ENCODE results near the gene ELMO3.

ELMO3 gene

GRCh38 chr16:67166598-67167168 is 32.2 kb upstream of the ELMO3 start:
- Histone ChIP-seq H3K36me3 (ENCODE audit: control insufficient read depth in 2 of 2, insufficient read depth in 1 of 2, low read length in 2 of 2) (peaks cover 0 to 3% of the 10 kb centered on the region in 2 experiments; a peak in 1 of 3 replicates), H3K27ac (ENCODE audit: extremely low read depth, low read depth, low read length) (no peak overlapping the region), H3K4me1 (ENCODE audit: control insufficient read depth, insufficient read depth, low read length) (no peaks in the 10 kb centered on the region; the same call in 1 of the 2 replicates), H3K9me3 (ENCODE audit: control insufficient read depth, insufficient read depth, low read depth, low read length) (no peaks in the 10 kb centered on the region), H3K4me3 (ENCODE audit: low read depth, low read length) (no peak overlapping the region)
- POLR2A ChIA-PET = no interaction called here
- CTCF ChIA-PET = interaction anchor here (0.5 to 1.3 kb wide), 2 partner anchors 11 to 38 kb away, joined by 3 to 4 read pairs; no protein-coding TSS in a partner anchor
- TF ChIP-seq ZNF585B (tag by site-specific recombination; IDR thresholded peaks at IDR 0.05) = no peak
- TF ChIP-seq GLI4 (tag by site-specific recombination; IDR thresholded peaks at IDR 0.05) = no peak
- TF ChIP-seq KLF9 (tag by site-specific recombination; IDR thresholded peaks at IDR 0.05; ENCODE audit: low read depth) = no peak
- TF ChIP-seq HOXD13 (CRISPR knock-in tag; IDR thresholded peaks at IDR 0.05; ENCODE audit: borderline replicate concordance) = no peak
- TF ChIP-seq ZNF558 (tag by site-specific recombination; IDR thresholded peaks at IDR 0.05) = no peak
- no peak for TF ChIP-seq ZNF692 (tag by site-specific recombination; IDR thresholded peaks at IDR 0.05)
- TF ChIP-seq CTCF (tag by site-specific recombination; IDR thresholded peaks at IDR 0.05) = peak; percentile 41

GRCh38 chr16:67167588-67167987 is 31.3 kb upstream of the ELMO3 start:
- H3K9me3 ChIP-seq (ENCODE audit: control insufficient read depth, insufficient read depth, low read depth, low read length) = no peaks in the 10 kb centered on the region
- H3K27ac ChIP-seq (ENCODE audit: extremely low read depth, low read depth, low read length) = no peak overlapping the region
- H3K4me3 ChIP-seq (ENCODE audit: low read depth, low read length) = no peak overlapping the region
- CTCF ChIA-PET = interaction anchor here (0.5 to 2.3 kb wide), 6 partner anchors 9 to 207 kb away, joined by 3 to 11 read pairs (median 4); partner anchors contain the start of genes CES3 and MATCAP1
- peaks cover 0 to 3% of the 10 kb centered on the region in 2 experiments; a peak in 1 of 3 replicates for H3K36me3 ChIP-seq (ENCODE audit: control insufficient read depth in 2 of 2, insufficient read depth in 1 of 2, low read length in 2 of 2)
- no peaks in the 10 kb centered on the region; the same call in 1 of the 2 replicates for H3K4me1 ChIP-seq (ENCODE audit: control insufficient read depth, insufficient read depth, low read length)
- POLR2A ChIA-PET = no interaction called here
- TF ChIP-seq PRDM10 (tag by site-specific recombination; IDR thresholded peaks at IDR 0.05) = peak; percentile 31; the same call in 1 of the 2 replicates
- TF ChIP-seq ZNF48 (tag by site-specific recombination; IDR thresholded peaks at IDR 0.05) = no peak
- no peak for TF ChIP-seq RBAK (tag by site-specific recombination; IDR thresholded peaks at IDR 0.05)
- no peak for TF ChIP-seq ZNF629 (tag by site-specific recombination; IDR thresholded peaks at IDR 0.05)
- no peak for TF ChIP-seq SP3 (tag by site-specific recombination; IDR thresholded peaks at IDR 0.05)
- 0 out of 2 replicates have a peak, but pooled peaks have one; percentile 17 for TF ChIP-seq ZNF341 (tag by site-specific recombination; IDR thresholded peaks at IDR 0.05; ENCODE audit: low read depth)

GRCh38 chr16:67169011-67169451 is 29.9 kb upstream of the ELMO3 start:
- Histone ChIP-seq H3K4me1 (ENCODE audit: control insufficient read depth, insufficient read depth, low read length) (peaks cover 4% of the 10 kb centered on the region), H3K36me3 (ENCODE audit: control insufficient read depth in 2 of 2, insufficient read depth in 1 of 2, low read length in 2 of 2) (no peaks in the 10 kb centered on the region), H3K27ac (ENCODE audit: extremely low read depth, low read depth, low read length) (no peak overlapping the region), H3K9me3 (ENCODE audit: control insufficient read depth, insufficient read depth, low read depth, low read length) (no peaks in the 10 kb centered on the region), H3K4me3 (ENCODE audit: low read depth, low read length) (no peak overlapping the region)
- no peak for TF ChIP-seq ZBTB8A (tag by site-specific recombination; IDR thresholded peaks at IDR 0.05)
- TF ChIP-seq REST (tag by site-specific recombination; IDR thresholded peaks at IDR 0.05) = peak; percentile 73
- ChIA-PET POLR2A (no interaction called here), CTCF (interaction anchor here (0.7 to 2.3 kb wide), 10 partner anchors 8 to 208 kb away, joined by 3 to 11 read pairs (median 4); partner anchors contain the start of genes CES3 and MATCAP1)
